RPMI8226 (cell line): ENCODE results near the gene PRDM15.
A peak's percentile ranks its signal among the peaks of the same experiment; 100 is the strongest.

Experiments
- DNase-seq: peaks from one replicate; pipeline ENCODE4 v3.0.0-alpha.2; 2015

The PRDM15 gene

GRCh38 chr21:41883582-41883981 is 4.4 kb upstream of the PRDM15 start:
- DNase-seq, result no peak

- DNase-seq, result no peak
Observed at GRCh38 chr21:41881051-41881450, 1.9 kb upstream of the PRDM15 start.

DNA sequence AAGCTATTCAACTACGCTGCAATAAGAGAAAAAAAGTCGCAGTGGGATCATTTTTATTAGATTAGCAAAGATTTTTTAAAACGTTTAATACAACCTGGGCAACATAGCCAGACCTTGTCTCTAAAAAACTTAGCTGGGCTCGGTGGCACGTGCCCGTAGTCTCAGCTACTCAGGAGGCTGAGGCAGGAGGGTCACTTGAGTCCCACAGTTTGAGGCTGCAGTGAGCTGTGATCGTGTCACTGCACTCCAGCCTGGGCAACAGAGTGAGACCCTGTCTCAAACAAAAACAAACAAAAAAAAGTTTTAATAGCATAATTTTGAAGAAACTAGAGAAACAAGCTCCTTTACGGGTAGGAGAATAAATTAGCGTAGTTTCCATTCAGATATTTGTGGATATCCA is 1.0 kb upstream of the PRDM15 start:
- DNase-seq, result no peak

DNA sequence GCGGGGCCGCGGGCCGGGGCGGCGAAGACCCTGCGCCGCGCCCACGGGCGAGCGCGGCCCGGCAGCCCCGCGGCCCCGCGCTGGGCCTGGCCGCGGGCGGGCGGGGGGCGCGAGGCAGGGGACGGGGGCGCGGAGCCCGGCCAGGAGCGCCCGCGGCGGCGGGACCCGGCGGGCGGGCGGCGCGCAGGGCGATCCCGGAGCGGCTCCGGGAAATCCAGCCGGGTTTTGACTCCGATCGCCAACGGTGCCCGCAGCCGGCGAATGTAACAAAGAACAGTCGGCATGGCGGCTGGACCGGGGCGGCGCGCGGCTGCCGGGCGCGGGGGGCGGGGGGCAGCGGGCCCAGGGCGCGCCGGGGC is 334 bp downstream of the PRDM15 start:
- peak; percentile 91 for DNase-seq

GRCh38 chr21:41877901-41878830 is 978 bp downstream of the PRDM15 start:
- DNase-seq, result peak; percentile 67

DNA sequence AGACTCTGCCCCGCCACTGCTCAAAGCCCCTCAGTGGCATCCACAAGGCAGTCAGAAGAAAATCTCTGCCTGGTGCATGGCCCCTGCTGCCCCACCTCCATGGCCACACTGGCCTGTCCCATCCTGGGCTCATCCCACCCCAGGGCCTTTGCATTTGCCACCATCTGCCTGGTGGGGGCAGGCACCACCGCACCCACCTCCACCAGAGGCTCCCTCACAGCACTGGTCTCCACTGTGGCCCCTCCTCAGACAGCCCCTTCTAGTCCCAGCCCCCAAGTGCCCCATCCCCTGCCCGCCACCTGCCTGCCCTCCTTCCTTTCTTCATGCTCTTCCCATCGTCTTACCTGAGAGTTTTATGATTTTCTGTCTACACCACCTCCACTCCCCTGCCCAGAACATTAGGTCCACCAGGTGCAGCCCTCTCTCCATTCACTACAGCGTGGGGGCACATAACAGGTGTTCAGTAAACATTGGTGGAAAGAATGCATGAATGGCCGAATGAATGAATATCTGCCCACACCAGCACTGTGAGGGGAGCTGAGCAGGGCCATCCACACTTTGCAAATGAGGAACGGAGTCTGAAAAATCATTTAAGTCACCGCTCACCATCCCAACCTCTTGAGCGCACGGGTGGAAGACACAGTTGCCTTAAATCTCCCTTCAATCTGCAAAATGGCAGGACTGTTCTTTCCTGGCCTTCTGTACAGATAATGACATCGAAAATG is 2.1 kb downstream of the PRDM15 start:
- DNase-seq, result no peak

- DNase-seq, result no peak
Observed at GRCh38 chr21:41876396-41876795, 2.7 kb downstream of the PRDM15 start.

DNA sequence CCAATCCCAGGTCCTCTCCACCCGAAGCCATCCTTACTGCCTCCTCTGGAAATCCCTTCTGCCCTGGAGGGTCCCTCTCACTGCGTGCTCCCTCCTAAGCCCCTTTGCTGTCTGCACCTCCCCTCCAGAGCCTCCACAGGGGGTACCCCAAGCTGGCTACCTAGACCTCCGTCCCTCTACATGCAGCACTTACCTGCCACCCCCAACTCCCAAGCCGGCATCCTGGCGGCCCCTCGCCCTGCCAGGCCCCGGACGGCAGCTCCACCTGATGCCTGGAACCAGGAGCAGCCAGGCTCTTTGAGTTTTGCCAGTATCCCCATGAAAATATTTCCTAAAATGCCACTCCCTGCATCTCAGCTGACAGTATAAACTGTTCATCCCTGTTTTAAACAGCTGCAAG is 4.1 kb downstream of the PRDM15 start:
- no peak for DNase-seq

GRCh38 chr21:41874611-41875010 is 4.5 kb downstream of the PRDM15 start:
- DNase-seq, result no peak

DNA sequence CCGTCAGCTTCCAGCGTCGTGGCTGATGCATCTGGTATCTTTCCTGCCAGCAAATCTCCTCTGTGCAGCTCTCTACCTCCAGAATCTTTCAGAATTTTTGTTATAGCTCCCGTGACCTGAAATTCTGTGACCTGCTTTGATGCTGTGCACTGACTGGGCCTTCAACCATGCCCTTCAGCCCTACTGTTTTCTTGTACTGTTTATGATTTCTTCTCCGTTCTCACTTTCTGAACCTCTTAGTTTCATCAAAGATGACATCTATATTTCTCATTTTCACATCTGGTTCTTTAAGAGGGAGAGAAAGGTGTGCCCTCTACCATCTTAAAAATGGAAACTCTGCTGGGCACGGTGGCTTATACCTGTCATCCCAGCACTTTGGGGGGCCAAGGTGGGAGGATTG is 5.7 kb downstream of the PRDM15 start:
- DNase-seq, result no peak

GRCh38 chr21:41873005-41873404 is 6.1 kb downstream of the PRDM15 start:
- DNase-seq, result no peak

GRCh38 chr21:41871293-41872030 is 7.7 kb downstream of the PRDM15 start:
- DNase-seq, result no peak

DNA sequence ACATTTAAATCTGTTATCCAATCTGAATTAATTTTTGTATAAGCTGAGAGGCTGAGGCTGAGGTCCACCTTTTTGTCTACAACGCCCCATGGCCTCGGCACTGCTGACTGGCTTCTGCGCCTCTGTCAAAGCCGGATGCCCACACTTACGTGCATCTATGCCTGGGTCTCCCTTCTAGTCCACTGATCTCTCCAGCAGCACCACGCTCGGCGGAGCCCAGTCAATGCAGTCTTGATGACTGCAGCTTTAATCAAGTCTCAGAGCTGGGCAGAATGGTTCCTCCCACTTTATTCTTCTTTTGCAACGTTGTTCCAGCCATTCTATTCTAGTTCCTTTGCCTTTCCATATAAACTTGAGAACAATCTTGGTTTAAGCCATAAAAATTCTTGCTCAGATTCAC is 9.4 kb downstream of the PRDM15 start:
- no peak for DNase-seq

DNA sequence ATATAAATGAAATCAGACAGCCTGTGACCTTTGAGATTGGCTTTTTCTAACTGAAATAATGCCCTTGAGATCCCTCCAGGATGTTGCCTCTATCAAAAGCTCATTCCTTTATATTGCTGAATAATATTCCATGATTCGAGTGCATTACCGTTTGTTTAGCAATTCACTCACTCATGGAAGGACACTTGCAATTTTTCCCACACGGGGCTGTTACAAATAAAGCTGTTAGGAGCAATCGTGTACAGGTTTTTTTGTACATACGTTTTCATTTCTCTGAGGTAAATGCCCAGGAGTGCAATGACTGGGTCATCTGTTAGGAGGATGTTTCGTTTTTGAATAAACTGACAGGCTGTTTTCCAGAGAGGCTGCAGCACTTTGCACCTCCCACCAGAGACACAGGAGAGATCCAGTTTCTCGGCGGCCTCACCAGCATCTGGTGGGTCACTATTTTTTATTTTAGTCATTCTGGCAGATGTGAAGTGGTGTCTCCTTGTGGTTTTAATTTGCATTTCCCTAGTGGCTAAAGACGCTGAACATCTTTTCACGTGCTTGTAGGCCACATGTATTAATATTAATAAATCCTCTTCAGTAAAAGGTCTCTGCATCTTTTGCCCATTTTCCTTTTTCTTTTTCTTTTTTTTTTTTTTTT is 11.0 kb downstream of the PRDM15 start:
- peak; percentile 44 for DNase-seq

GRCh38 chr21:41867313-41867712 is 11.8 kb downstream of the PRDM15 start:
- DNase-seq, result no peak

- DNase-seq, result no peak
Observed at GRCh38 chr21:41866274-41866809, 12.8 kb downstream of the PRDM15 start.

- DNase-seq, result no peak
Observed at GRCh38 chr21:41865002-41865777, 14.0 kb downstream of the PRDM15 start.

DNA sequence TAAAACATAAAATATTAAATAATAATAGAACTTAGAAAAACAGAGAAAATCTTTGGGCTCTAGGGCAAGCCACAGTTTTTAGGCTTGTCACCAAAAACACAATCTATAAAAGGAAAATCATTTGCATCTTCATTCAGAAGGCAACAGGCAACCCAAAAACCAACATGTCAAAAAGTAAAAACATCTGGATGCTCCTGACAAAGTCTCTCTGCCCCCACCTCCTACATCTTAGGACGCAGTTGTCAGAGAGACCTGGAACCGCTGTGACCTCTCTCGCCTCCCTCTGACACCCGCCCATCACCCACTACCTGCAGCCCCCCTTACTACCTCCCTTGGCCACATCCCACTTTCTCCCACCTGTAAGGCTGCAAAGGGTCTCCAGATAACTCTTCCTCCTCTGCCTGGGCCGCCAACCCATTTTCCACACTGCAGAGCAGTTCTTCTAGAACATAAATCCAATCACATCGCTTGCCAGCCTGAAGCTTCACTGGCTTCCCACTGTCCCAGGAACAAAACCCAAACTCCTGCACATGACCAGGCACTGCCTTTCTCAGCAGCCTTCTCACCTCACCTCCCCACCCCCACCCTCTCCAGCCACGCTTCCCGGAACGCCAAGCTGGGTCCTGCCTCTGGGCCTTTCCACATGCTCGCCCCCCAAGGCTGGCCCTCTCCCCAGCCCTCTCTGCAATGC is 14.7 kb downstream of the PRDM15 start:
- DNase-seq, result no peak

DNA sequence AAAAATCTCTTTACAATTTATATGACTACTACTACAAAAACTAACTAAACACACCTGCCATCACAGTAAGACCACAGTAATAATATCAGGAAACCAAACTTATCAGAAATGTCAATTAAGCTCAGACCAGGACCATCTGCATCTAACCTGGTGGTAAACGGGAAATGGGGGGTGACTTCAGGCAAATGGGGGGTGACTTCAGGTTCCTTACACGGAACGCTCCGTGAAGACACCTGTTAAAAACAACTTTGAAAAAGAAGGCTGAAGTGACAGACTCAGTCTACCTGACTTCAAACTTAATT is 15.8 kb downstream of the PRDM15 start:
- DNase-seq, result no peak

DNA sequence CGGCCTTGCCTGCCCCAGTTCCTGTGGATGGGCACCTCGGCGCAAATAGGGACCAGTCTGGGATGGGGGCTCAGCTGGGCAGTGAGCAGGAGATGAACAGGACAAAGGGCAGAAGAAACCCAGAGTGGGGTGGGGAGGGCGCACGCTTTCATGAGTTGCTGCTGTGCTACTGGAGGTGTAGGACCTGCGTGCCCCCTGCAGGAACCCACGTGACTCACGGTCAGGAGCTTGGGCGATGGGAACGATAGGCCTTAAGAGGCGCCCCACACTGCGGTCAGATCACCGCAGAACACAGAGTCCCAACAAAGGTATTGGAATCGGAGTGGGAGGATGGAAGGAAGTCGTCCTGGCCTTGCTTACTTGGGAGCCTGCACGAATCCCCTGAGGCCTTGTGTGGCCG is 17.2 kb downstream of the PRDM15 start:
- DNase-seq, result no peak

DNA sequence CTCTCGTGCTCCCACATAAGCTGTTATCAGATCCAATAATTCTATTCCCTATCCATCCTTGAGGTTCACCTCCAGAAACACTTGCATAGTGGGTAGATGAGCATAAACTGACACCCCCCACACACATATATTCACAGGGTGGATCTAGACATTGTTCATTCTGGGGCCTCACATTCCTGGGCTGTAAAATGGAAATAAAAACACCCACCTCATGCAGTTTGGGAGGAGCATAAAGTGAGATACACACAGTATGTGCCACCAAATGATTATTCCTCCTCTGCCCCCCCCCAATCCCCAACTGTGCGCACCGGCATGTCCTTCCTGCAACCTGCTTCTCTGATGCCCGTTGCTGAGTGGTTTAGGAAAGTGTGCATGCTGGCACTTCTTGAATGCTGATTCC is 17.9 kb downstream of the PRDM15 start:
- no peak for DNase-seq
